Liver (tissue), 3 donors: ENCODE results near the gene ZNF217.

Experiments used
- EGR1 ChIP-seq, 2 donors: IDR thresholded peaks; 2 replicates each; pipeline ENCODE4 v1.6.1; 2016 to 2018; ENCODE audit warnings: antibody characterized with exemption in 2 of 2, low read depth in 2 of 2
- GABPA ChIP-seq, 2 donors: IDR thresholded peaks in 1 of 2; conservative IDR thresholded peaks in 1 of 2; 2 replicates each; pipeline ENCODE4 v1.6.1; 2016; ENCODE audit warnings: antibody characterized with exemption in 2 of 2, mild to moderate bottlenecking in 1 of 2, moderate library complexity in 1 of 2
- SP1 ChIP-seq: IDR thresholded peaks from 2 replicates; pipeline ENCODE4 v1.6.1; 2018; ENCODE audit warnings: antibody characterized with exemption, mild to moderate bottlenecking
- TAF1 ChIP-seq: conservative IDR thresholded peaks from 2 replicates; pipeline ENCODE4 v1.6.1; 2016; ENCODE audit warnings: antibody characterized with exemption, mild to moderate bottlenecking
- YY1 ChIP-seq: IDR thresholded peaks from 2 replicates; pipeline ENCODE4 v1.6.1; 2016; ENCODE audit warnings: antibody characterized with exemption, mild to moderate bottlenecking
- TF ChIP-seq, protein P1 (sequence below): fragments of 150-350 bp; IDR thresholded peaks from 2 replicates; pipeline ENCODE4 v1.5.1; 2017; ENCODE audit warnings: improper control_type of control experiment, low read depth, low read length; ENCODE audit not compliant: missing input control
- TF ChIP-seq, protein P2 (sequence below): IDR thresholded peaks from 2 replicates; pipeline ENCODE4 v1.6.1; 2016; ENCODE audit warnings: antibody characterized with exemption
- TF ChIP-seq, protein P3 (sequence below): IDR thresholded peaks from 2 replicates; pipeline ENCODE4 v1.6.1; 2016; ENCODE audit warnings: antibody characterized with exemption, mild to moderate bottlenecking
- donor health status: healthy.
- donor health status: healthy.

DNA sequence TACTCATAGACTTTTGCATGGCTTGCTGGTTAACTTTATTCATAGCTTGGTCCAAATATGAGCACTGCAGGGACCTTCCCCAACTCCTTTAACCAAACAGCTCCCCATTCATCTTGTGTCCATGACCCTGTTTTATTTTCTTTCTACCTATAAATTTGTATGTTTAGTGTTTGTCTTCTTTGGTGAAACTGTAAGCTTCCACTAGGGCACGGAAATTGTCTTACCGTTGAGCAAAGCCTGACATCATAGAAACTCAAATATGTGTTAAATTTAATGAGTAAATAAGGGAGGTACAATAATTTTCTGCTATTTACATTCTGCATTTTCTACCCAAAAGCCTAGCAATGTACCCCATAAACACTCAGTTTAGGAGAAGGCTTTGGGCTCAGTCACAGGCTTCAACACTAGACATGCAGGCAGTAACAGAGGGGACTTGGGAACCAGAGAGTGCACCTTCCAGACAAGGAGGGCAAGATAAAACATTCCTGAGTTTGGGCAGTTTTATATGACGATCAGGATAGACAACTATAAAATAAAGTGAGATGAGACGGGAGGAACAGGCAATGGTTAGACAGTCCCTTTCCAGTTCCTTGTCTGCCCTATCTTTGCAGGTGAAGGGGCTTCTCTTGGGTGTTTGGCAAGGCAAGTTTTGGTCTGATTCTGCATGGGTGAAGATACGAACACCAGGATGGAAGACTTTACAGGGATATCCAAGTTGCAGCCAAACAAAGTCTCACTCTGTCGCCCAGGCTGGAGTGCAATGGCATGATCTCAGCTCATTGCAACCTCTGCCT is 46.2 kb upstream of the ZNF217 start:
- TF ChIP-seq, protein P1, sequence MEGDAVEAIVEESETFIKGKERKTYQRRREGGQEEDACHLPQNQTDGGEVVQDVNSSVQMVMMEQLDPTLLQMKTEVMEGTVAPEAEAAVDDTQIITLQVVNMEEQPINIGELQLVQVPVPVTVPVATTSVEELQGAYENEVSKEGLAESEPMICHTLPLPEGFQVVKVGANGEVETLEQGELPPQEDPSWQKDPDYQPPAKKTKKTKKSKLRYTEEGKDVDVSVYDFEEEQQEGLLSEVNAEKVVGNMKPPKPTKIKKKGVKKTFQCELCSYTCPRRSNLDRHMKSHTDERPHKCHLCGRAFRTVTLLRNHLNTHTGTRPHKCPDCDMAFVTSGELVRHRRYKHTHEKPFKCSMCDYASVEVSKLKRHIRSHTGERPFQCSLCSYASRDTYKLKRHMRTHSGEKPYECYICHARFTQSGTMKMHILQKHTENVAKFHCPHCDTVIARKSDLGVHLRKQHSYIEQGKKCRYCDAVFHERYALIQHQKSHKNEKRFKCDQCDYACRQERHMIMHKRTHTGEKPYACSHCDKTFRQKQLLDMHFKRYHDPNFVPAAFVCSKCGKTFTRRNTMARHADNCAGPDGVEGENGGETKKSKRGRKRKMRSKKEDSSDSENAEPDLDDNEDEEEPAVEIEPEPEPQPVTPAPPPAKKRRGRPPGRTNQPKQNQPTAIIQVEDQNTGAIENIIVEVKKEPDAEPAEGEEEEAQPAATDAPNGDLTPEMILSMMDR, result no peak
- TF ChIP-seq, protein P2, sequence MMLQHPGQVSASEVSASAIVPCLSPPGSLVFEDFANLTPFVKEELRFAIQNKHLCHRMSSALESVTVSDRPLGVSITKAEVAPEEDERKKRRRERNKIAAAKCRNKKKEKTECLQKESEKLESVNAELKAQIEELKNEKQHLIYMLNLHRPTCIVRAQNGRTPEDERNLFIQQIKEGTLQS, result no peak
- TF ChIP-seq YY1 (no peak), SP1 (no peak), GABPA (IDR thresholded peaks at IDR 0.05 in 1 of 2, conservative IDR thresholded peaks at IDR 0.05 in 1 of 2) (no peak), TAF1 (no peak), EGR1 (IDR thresholded peaks at IDR 0.05; ENCODE audit: low read depth in 2 of 2) (no peak)
- TF ChIP-seq, protein P3, sequence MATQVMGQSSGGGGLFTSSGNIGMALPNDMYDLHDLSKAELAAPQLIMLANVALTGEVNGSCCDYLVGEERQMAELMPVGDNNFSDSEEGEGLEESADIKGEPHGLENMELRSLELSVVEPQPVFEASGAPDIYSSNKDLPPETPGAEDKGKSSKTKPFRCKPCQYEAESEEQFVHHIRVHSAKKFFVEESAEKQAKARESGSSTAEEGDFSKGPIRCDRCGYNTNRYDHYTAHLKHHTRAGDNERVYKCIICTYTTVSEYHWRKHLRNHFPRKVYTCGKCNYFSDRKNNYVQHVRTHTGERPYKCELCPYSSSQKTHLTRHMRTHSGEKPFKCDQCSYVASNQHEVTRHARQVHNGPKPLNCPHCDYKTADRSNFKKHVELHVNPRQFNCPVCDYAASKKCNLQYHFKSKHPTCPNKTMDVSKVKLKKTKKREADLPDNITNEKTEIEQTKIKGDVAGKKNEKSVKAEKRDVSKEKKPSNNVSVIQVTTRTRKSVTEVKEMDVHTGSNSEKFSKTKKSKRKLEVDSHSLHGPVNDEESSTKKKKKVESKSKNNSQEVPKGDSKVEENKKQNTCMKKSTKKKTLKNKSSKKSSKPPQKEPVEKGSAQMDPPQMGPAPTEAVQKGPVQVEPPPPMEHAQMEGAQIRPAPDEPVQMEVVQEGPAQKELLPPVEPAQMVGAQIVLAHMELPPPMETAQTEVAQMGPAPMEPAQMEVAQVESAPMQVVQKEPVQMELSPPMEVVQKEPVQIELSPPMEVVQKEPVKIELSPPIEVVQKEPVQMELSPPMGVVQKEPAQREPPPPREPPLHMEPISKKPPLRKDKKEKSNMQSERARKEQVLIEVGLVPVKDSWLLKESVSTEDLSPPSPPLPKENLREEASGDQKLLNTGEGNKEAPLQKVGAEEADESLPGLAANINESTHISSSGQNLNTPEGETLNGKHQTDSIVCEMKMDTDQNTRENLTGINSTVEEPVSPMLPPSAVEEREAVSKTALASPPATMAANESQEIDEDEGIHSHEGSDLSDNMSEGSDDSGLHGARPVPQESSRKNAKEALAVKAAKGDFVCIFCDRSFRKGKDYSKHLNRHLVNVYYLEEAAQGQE, result no peak
